WTC11 (cell line): ENCODE data around the gene SPINDOC. TPM values are rescaled to one million over a fixed set of nuclear protein-coding genes. Genes with fewer than 3 reads are reported as not detected.
A peak's percentile ranks its signal among the peaks of the same experiment; 100 is the strongest.

Source experiments
- ATAC-seq: fragments of 200-7000 bp; cut with Tn5 transposase; 2 replicates; pipeline ENCODE4 v1.10.0; 2021; ENCODE audit warnings: mild to moderate bottlenecking, moderate library complexity
- CTCF ChIA-PET: fragments of 300-600 bp; sonication (Branson Sonifier 250); formaldehyde crosslinking; loops from one replicate; lab custom pipeline; 2021; ENCODE audit warnings: antibody characterized with exemption; lab: Charles Lee
- POLR2A ChIA-PET: fragments of 350-600 bp; sonication (Branson Sonifier 250); formaldehyde crosslinking; loops from one replicate; lab custom pipeline; 2021; ENCODE audit warnings: antibody characterized with exemption; lab: Charles Lee
- DNase-seq: peaks from one replicate; pipeline ENCODE4 v3.0.0; 2021; ENCODE audit warnings: low spot score
- H3K27ac Mint-ChIP-seq: 2 replicates; pipeline ENCODE4 v1.8.0; 2021; ENCODE audit warnings: mixed read lengths
- H3K27me3 Mint-ChIP-seq: 2 replicates; pipeline ENCODE4 v1.8.0; 2021; ENCODE audit warnings: low read depth, mild to moderate bottlenecking, moderate library complexity, mixed read lengths
- H3K36me3 Mint-ChIP-seq: 2 replicates; pipeline ENCODE4 v1.8.0; 2021; ENCODE audit warnings: mixed read lengths
- H3K4me1 Mint-ChIP-seq: 2 replicates; pipeline ENCODE4 v1.8.0; 2022; ENCODE audit warnings: mixed read lengths
- H3K4me3 Mint-ChIP-seq: 2 replicates; pipeline ENCODE4 v1.8.0; 2021; ENCODE audit warnings: mild to moderate bottlenecking, moderate library complexity, mixed read lengths
- H3K9me3 Mint-ChIP-seq: 2 replicates; pipeline ENCODE4 v1.8.0; 2021; ENCODE audit warnings: mixed read lengths
- ATF2 ChIP-seq: sonication (generic); formaldehyde crosslinking; IDR thresholded peaks from 2 replicates; pipeline ENCODE4 v1.8.1; 2022; ENCODE audit warnings: low read depth, missing genetic modification reagents, borderline replicate concordance
- ATF6 ChIP-seq: sonication (generic); formaldehyde crosslinking; IDR thresholded peaks from 2 replicates; pipeline ENCODE4 v1.8.1; 2023; ENCODE audit warnings: mild to moderate bottlenecking, missing genetic modification reagents
- E2F5 ChIP-seq: sonication (generic); formaldehyde crosslinking; IDR thresholded peaks from 2 replicates; pipeline ENCODE4 v1.8.1; 2022; ENCODE audit warnings: mild to moderate bottlenecking, moderate library complexity, missing genetic modification reagents
- EMX1 ChIP-seq: fragments of 250-450 bp; sonication (Bioruptor Pico); IDR thresholded peaks from 2 replicates; pipeline ENCODE4 v1.8.0; 2021; ENCODE audit warnings: mild to moderate bottlenecking
- FOXP1 ChIP-seq: sonication (generic); formaldehyde crosslinking; IDR thresholded peaks from 2 replicates; pipeline ENCODE4 v1.8.0; 2022; ENCODE audit warnings: missing genetic modification reagents, mild to moderate bottlenecking, moderate library complexity, borderline replicate concordance
- FOXP4 ChIP-seq: sonication (generic); formaldehyde crosslinking; IDR thresholded peaks from 2 replicates; pipeline ENCODE4 v1.8.0; 2022; ENCODE audit warnings: mild to moderate bottlenecking, missing genetic modification reagents
- IRF2 ChIP-seq: sonication (generic); formaldehyde crosslinking; IDR thresholded peaks from 2 replicates; pipeline ENCODE4 v1.8.0; 2022; ENCODE audit warnings: low read depth, missing genetic modification reagents, borderline replicate concordance
- JUN ChIP-seq: sonication (generic); formaldehyde crosslinking; IDR thresholded peaks from 2 replicates; pipeline ENCODE4 v1.8.0; 2023; ENCODE audit warnings: mild to moderate bottlenecking, missing genetic modification reagents
- NFATC4 ChIP-seq: fragments of 250-450 bp; sonication (Bioruptor Pico); IDR thresholded peaks from 2 replicates; pipeline ENCODE4 v1.9.0; 2021; ENCODE audit warnings: mild to moderate bottlenecking
- OVOL2 ChIP-seq: fragments of 250-450 bp; sonication (Bioruptor Pico); IDR thresholded peaks from 2 replicates; pipeline ENCODE4 v1.9.0; 2021; ENCODE audit warnings: mild to moderate bottlenecking, borderline replicate concordance
- SP1 ChIP-seq: sonication (generic); formaldehyde crosslinking; conservative IDR thresholded peaks from 2 replicates; pipeline ENCODE4 v1.8.1; 2022; ENCODE audit warnings: missing genetic modification reagents
- ZNF121 ChIP-seq: sonication (generic); formaldehyde crosslinking; IDR thresholded peaks from 2 replicates; pipeline ENCODE4 v1.8.0; 2023; ENCODE audit warnings: missing genetic modification reagents
- ZNF263 ChIP-seq: sonication (generic); formaldehyde crosslinking; IDR thresholded peaks from 2 replicates; pipeline ENCODE4 v1.8.1; 2022; ENCODE audit warnings: low read depth, mild to moderate bottlenecking, moderate library complexity, missing genetic modification reagents
- ZNF317 ChIP-seq: sonication (generic); formaldehyde crosslinking; IDR thresholded peaks from 2 replicates; pipeline ENCODE4 v1.8.1; 2023; ENCODE audit warnings: low read depth, mild to moderate bottlenecking, moderate library complexity, missing genetic modification reagents, borderline replicate concordance
- ZNF416 ChIP-seq: fragments of 250-450 bp; sonication (Bioruptor Pico); IDR thresholded peaks from 2 replicates; pipeline ENCODE4 v1.9.0; 2021; ENCODE audit warnings: mild to moderate bottlenecking, inconsistent platforms
- ZNF423 ChIP-seq: fragments of 250-450 bp; sonication (Bioruptor Pico); IDR thresholded peaks from 2 replicates; pipeline ENCODE4 v2.1.2; 2022; ENCODE audit warnings: mild to moderate bottlenecking, moderate library complexity
- total RNA-seq: library from RNA; stranded (reverse); gene quantifications from 3 replicates; pipeline ENCODE4 v1.2.3, GENCODE V29; 2021

Gene SPINDOC
- total RNA-seq, 1 experiment from 2014 or later: 93.8 TPM

- ATAC-seq: peak; percentile 1
- H3K27me3 Mint-ChIP-seq: no peaks in the 10 kb centered on the region
- ChIA-PET POLR2A (interaction anchor here (0.5 to 1.5 kb wide), 3 partner anchors 82 to 1096 kb away, joined by 3 to 6 read pairs (median 3); partner anchors contain the start of gene RCOR2), CTCF (interaction anchor here (0.7 to 1.2 kb wide), 4 partner anchors 66 to 170 kb away, joined by 3 to 4 read pairs (median 4); partner anchors contain the start of gene RCOR2)
- no peak overlapping the region for H3K27ac Mint-ChIP-seq
- DNase-seq: no peak
- H3K4me3 Mint-ChIP-seq: peak overlapping the region; percentile 53
- H3K4me1 Mint-ChIP-seq: peaks cover 45% of the 10 kb centered on the region
- TF ChIP-seq FOXP1 (CRISPR knock-in tag) (no peak), ZNF263 (CRISPR knock-in tag) (peak; percentile 90; the same call in 1 of the 2 replicates), JUN (CRISPR knock-in tag) (no peak), ZNF416 (CRISPR knock-in tag) (0 out of 2 replicates have a peak, but pooled peaks have one; percentile 73), ZNF423 (CRISPR knock-in tag) (peak; percentile 72), ZNF121 (CRISPR knock-in tag) (no peak), NFATC4 (CRISPR knock-in tag) (0 out of 2 replicates have a peak, but pooled peaks have one; percentile 53), FOXP4 (CRISPR knock-in tag) (peak; percentile 28; the same call in 1 of the 2 replicates)
- no peaks in the 10 kb centered on the region for H3K9me3 Mint-ChIP-seq
- H3K36me3 Mint-ChIP-seq: peaks cover 9% of the 10 kb centered on the region
These were observed 48.9 kb upstream of the SPINDOC start for GRCh38 chr11:63764340-63764678.

- Mint-ChIP-seq H3K36me3 (peaks cover 4% of the 10 kb centered on the region), H3K4me3 (peak overlapping the region; percentile 53)
- ATAC-seq: peak; percentile 1; the same call in 1 of the 2 replicates
These were observed 48.3 kb upstream of the SPINDOC start for GRCh38 chr11:63764679-63765647.

More at GRCh38 chr11:63764679-63765647, 48.3 kb upstream of the SPINDOC start:
- CTCF ChIA-PET: interaction anchor here (0.5 to 1.4 kb wide), 7 partner anchors 65 to 214 kb away, joined by 3 to 4 read pairs (median 3); partner anchors contain the start of genes MARK2 and RCOR2
- TF ChIP-seq ATF6 (CRISPR knock-in tag) (no peak), SP1 (no peak), ZNF317 (CRISPR knock-in tag) (no peak), IRF2 (no peak), E2F5 (CRISPR knock-in tag) (no peak), ATF2 (CRISPR knock-in tag) (no peak), EMX1 (CRISPR knock-in tag) (no peak), OVOL2 (CRISPR knock-in tag) (no peak)
- peak; percentile 47 for DNase-seq
- Mint-ChIP-seq H3K9me3 (no peaks in the 10 kb centered on the region), H3K27me3 (peaks cover 3% of the 10 kb centered on the region), H3K4me1 (peaks cover 41% of the 10 kb centered on the region), H3K27ac (peak overlapping the region; percentile 77)
- POLR2A ChIA-PET: interaction anchor here (0.7 to 1.5 kb wide), 2 partner anchors 80 to 83 kb away, joined by 5 to 6 read pairs; no protein-coding TSS in a partner anchor
